Gastrocnemius medialis (tissue), 4 donors: Measurements from ENCODE around the gene DOCK10. TPM values are rescaled to one million over a fixed set of nuclear protein-coding genes. Genes with fewer than 3 reads are reported as not detected.
A peak's percentile ranks its signal among the peaks of the same experiment; 100 is the strongest.

ENCODE experiments used
- ATAC-seq, 2 donors: fragments of 150-250 bp; one replicate each; pipeline ENCODE4 v1.9.1; 2016
- DNase-seq, 2 donors: peaks; one replicate each; pipeline ENCODE4 v3.0.0-alpha.2; 2019
- H3K27ac ChIP-seq, 4 donors: fragments of 200-600 bp; sonication (generic); 1 replicate in 1 of 4; 2 replicates in 3 of 4; pipeline ENCODE4 v1.5.1; 2016 to 2018; ENCODE audit warnings: mild to moderate bottlenecking in 2 of 4, moderate library complexity in 1 of 4
- H3K27me3 ChIP-seq, 3 donors: fragments of 200-600 bp; sonication (generic) in 2 of 3; 1 replicate in 1 of 3; 2 replicates in 2 of 3; pipeline versions ENCODE4 v1.5.1 to v1.6.0; 2016 to 2019; ENCODE audit warnings: mild to moderate bottlenecking in 1 of 3, moderate library complexity in 1 of 3
- H3K36me3 ChIP-seq, 2 donors: fragments of 200-600 bp; sonication (generic) in 1 of 2; one replicate each; pipeline ENCODE4 v1.5.1; 2017 to 2018
- H3K4me1 ChIP-seq, 2 donors: fragments of 200-600 bp; sonication (generic) in 1 of 2; one replicate each; pipeline ENCODE4 v1.5.1; 2016 to 2017; ENCODE audit warnings: mild to moderate bottlenecking in 2 of 2
- H3K4me3 ChIP-seq, 4 donors: fragments of 200-600 bp; sonication (generic) in 3 of 4; 1 replicate in 1 of 4; 2 replicates in 3 of 4; pipeline ENCODE4 v1.5.1; 2016 to 2019; ENCODE audit warnings: mild to moderate bottlenecking in 2 of 4
- H3K9me3 ChIP-seq, 3 donors: fragments of 200-600 bp; sonication (generic) in 2 of 3; 1 replicate in 1 of 3; 2 replicates in 2 of 3; pipeline ENCODE4 v1.5.1; 2016 to 2019
- POLR2A ChIP-seq, 2 donors: fragments of 450-650 bp; IDR thresholded peaks; one replicate each; pipeline ENCODE4 v1.6.1; 2017; ENCODE audit warnings: antibody characterized with exemption in 2 of 2, mild to moderate bottlenecking in 2 of 2, moderate library complexity in 2 of 2
- in situ Hi-C, 4 donors: fragments of 200-750 bp; cut with MboI; loops; one replicate each; pipeline versions ENCODE4 v1.15.0 to v1.8.0; 2017; ENCODE audit warnings: low sequenced_read_pairs in 4 of 4
- intact Hi-C: fragments of 100-400 bp; cut with DNase I; formaldehyde crosslinking; loops from one replicate; pipeline ENCODE4 v1.15.1; 2023; ENCODE audit warnings: low total_unique reads
- total RNA-seq, 4 donors: library from RNA; depleted of rRNA; stranded (reverse); fragments of >200 nt; gene quantifications; one replicate each; pipeline versions ENCODE4 v1.1.0 to v1.2.3, GENCODE V29; 2016
- TF ChIP-seq, protein P1 (sequence below), 5 experiments: fragments of 450-650 bp in 3 of 5; fragments of 200-600 bp in 2 of 5; sonication (generic) in 2 of 5; IDR thresholded peaks in 4 of 5; conservative IDR thresholded peaks in 1 of 5; 1 replicate in 4 of 5; 2 replicates in 1 of 5; pipeline ENCODE4 v1.5.1; 2016 to 2019; ENCODE audit warnings: antibody characterized with exemption in 5 of 5, mild to moderate bottlenecking in 3 of 5, moderate library complexity in 3 of 5

Gene DOCK10
- total RNA-seq, 4 donors from 2014 or later: 0.97 to 1.9 (median 1.4) TPM

DNA sequence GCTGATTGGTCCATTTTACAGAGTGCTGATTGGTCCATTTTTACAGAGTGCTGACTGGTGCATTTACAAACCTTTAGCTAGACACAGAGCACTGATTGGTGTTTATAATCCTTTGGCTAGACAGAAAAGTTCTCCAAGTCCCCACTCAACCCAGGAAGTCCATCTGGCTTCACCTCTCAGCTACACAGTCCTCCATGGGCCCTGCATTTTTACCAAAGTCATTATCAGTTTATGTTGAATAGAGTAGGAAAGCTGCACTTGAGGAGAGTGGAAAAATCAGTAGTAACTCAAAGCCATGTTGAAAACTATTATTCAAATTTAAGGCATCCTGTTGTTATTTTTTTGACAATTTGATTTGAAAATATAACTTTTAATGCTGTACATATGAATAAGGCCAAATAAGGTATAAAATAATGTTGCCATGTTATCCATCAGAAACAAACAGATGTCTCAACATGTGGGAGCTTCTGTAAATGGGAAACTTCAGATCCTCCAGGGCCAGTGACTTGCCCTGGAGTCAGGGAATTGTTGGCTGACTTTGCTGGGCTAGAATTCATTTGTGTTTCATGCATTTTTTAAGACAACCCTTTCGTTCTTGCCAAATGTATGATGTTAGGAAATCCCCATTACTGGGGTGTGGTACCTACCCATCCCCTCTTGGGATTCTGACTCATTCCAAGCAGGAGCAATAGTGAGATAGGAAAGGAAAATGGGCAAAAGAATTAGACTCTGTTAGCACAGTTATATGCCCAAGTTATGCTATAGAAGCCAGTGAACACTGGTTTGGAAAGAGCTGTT, 288.3 kb downstream of the DOCK10 start:
- ATAC-seq: peak; percentile 58 to 72
- H3K27ac ChIP-seq: no peak overlapping the region
- intact Hi-C loops: no loop called here
- TF ChIP-seq, protein P1, sequence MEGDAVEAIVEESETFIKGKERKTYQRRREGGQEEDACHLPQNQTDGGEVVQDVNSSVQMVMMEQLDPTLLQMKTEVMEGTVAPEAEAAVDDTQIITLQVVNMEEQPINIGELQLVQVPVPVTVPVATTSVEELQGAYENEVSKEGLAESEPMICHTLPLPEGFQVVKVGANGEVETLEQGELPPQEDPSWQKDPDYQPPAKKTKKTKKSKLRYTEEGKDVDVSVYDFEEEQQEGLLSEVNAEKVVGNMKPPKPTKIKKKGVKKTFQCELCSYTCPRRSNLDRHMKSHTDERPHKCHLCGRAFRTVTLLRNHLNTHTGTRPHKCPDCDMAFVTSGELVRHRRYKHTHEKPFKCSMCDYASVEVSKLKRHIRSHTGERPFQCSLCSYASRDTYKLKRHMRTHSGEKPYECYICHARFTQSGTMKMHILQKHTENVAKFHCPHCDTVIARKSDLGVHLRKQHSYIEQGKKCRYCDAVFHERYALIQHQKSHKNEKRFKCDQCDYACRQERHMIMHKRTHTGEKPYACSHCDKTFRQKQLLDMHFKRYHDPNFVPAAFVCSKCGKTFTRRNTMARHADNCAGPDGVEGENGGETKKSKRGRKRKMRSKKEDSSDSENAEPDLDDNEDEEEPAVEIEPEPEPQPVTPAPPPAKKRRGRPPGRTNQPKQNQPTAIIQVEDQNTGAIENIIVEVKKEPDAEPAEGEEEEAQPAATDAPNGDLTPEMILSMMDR (IDR thresholded peaks at IDR 0.05 in 4 of 5, conservative IDR thresholded peaks at IDR 0.05 in 1 of 5): no peak
- no peak for TF ChIP-seq POLR2A (IDR thresholded peaks at IDR 0.05)
- H3K4me3 ChIP-seq: no peak overlapping the region
- H3K9me3 ChIP-seq: no peaks in the 10 kb centered on the region
- no peaks in the 10 kb centered on the region for H3K4me1 ChIP-seq
- H3K36me3 ChIP-seq: no peaks in the 10 kb centered on the region
- peak in 1 of 2 donors; percentile 14 for DNase-seq
- in situ Hi-C loops: no loop called here
- no peaks in the 10 kb centered on the region for H3K27me3 ChIP-seq

DNA sequence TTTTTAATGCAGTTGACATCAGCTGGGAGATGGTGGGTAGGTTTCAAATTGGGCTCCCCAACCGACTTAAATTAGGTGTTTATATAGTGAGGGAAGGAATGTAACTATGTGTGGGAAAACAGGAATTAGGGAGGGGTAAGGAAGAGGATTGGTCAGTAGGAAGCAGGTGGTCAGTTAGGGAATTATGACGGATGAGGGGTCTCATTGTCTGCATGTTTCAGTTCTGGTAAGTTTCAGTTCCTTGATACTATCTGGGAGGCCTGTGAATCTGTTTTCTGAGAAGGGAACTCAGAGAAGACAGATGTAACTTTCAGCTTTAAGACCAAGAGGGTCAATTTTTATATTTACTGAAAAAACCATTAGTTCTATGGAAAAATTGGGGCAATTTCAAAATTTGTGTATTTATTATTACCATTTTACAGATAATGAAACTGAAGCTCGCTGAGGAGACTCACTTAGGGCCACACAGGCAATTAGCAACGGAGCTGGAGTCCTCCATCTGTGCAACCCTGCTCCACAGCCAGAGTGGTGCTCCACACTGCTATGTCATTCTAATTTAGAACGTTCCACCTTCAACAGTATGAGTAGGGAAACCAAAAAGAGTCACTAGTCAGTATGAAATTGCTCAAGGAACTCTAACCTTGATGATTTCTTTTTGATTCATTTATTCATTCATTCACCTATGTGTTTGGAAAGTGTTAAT, 290.1 kb downstream of the DOCK10 start:
- no peak for ATAC-seq
- no peaks in the 10 kb centered on the region for H3K4me1 ChIP-seq
- intact Hi-C loops: no loop called here

DNA sequence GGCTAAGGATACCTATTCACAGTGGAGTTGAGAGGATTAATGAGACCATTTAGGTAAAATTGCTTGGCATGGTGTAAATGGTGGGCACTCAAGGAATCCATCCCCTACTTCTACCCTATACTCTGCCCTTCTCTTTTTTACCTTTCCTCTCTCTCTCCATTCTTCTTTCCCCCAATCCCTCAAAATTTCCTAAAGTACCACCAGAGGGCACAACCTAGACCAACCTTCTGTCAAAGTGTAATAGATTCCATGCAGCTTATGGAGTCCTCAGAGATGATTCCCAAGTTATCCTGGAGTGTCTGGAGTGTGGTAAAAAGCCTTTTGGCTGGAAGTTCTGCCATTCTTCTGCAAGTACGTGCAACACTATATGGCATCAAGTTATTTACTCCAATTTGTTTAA, 293.1 kb downstream of the DOCK10 start:
- Histone ChIP-seq H3K4me1 (no peaks in the 10 kb centered on the region), H3K4me3 (no peak overlapping the region), H3K27ac (no peak overlapping the region), H3K36me3 (no peaks in the 10 kb centered on the region), H3K27me3 (no peaks in the 10 kb centered on the region), H3K9me3 (no peaks in the 10 kb centered on the region)
- in situ Hi-C loops: no loop called here
- ATAC-seq (no peak), DNase-seq (no peak)
- no peak for TF ChIP-seq POLR2A (IDR thresholded peaks at IDR 0.05)
- intact Hi-C loops: no loop called here

More for the DNA sequence above, 290.1 kb downstream of the DOCK10 start:
- TF ChIP-seq, protein P1 (IDR thresholded peaks at IDR 0.05 in 4 of 5, conservative IDR thresholded peaks at IDR 0.05 in 1 of 5): no peak
- TF ChIP-seq POLR2A (IDR thresholded peaks at IDR 0.05): no peak
- Histone ChIP-seq H3K27me3 (no peaks in the 10 kb centered on the region), H3K27ac (no peak overlapping the region), H3K9me3 (no peaks in the 10 kb centered on the region), H3K36me3 (no peaks in the 10 kb centered on the region), H3K4me3 (no peak overlapping the region)
- DNase-seq: no peak
- in situ Hi-C loops: no loop called here

DNA sequence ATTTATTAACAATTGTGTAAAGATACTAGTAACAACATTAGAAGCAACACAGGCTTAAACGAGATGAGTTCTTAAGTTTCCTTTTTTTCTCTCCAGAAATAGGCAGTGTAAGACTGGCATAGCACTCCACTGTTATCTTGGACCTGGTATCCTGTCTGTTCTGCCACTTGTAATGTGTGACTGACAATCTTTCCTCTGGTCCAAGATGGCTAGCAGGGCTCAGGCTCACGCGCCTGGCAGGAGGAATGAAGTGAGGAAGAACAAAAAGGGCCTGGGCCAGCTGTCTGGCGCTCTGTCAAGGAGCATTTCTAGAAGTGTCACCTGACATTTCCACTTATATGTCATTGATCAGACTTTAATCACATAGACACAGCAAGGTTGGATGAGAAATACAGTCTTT, 294.5 kb downstream of the DOCK10 start:
- in situ Hi-C loops (no loop called here), intact Hi-C loops (no loop called here)
- Histone ChIP-seq H3K4me1 (no peaks in the 10 kb centered on the region), H3K9me3 (no peaks in the 10 kb centered on the region), H3K27ac (no peak overlapping the region), H3K27me3 (no peaks in the 10 kb centered on the region), H3K4me3 (no peak overlapping the region), H3K36me3 (no peaks in the 10 kb centered on the region)
- ATAC-seq (no peak), DNase-seq (no peak)
- TF ChIP-seq, protein P1 (IDR thresholded peaks at IDR 0.05 in 4 of 5, conservative IDR thresholded peaks at IDR 0.05 in 1 of 5): no peak
- no peak for TF ChIP-seq POLR2A (IDR thresholded peaks at IDR 0.05)

DNA sequence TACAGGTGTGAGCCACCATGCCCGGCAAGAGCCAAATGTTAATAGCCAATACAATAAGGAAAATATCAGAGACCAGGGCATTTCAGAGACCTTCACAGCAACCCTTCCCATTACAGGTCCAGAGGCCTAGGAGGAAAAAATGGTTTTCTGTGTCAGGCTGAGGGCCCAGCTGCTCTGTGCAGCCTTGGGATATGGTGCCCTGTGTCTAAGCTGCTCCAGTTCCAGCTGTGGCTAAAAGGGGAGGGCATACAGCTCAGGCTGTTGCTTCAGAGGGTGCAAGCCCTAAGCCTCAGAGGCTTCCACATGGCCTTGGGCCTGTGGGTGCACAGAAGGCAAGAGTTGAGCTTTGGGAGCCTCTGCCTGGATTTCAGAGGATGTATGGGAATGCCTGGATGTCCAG, 306.0 kb downstream of the DOCK10 start:
- no peaks in the 10 kb centered on the region for H3K9me3 ChIP-seq
- no peaks in the 10 kb centered on the region for H3K27me3 ChIP-seq
- no peak for DNase-seq
- no peak overlapping the region for H3K27ac ChIP-seq
- in situ Hi-C loops: no loop called here
- H3K4me1 ChIP-seq: no peaks in the 10 kb centered on the region
- intact Hi-C loops: no loop called here
- H3K36me3 ChIP-seq: no peaks in the 10 kb centered on the region
- TF ChIP-seq, protein P1 (IDR thresholded peaks at IDR 0.05 in 4 of 5, conservative IDR thresholded peaks at IDR 0.05 in 1 of 5): no peak
- TF ChIP-seq POLR2A (IDR thresholded peaks at IDR 0.05): no peak
- no peak for ATAC-seq
- no peak overlapping the region for H3K4me3 ChIP-seq
